NCI-H345 treated with DMSO at 0.1 percent for 48 hours (cell line): Measurements from ENCODE around the gene FAM241B.

Experiments used
- DNase-seq: peaks from one replicate; lab custom pipeline; 2025; ENCODE audit not compliant: unreplicated experiment; lab: John Stamatoyannopoulos, UW

FAM241B gene, protein sequence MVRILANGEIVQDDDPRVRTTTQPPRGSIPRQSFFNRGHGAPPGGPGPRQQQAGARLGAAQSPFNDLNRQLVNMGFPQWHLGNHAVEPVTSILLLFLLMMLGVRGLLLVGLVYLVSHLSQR

DNA sequence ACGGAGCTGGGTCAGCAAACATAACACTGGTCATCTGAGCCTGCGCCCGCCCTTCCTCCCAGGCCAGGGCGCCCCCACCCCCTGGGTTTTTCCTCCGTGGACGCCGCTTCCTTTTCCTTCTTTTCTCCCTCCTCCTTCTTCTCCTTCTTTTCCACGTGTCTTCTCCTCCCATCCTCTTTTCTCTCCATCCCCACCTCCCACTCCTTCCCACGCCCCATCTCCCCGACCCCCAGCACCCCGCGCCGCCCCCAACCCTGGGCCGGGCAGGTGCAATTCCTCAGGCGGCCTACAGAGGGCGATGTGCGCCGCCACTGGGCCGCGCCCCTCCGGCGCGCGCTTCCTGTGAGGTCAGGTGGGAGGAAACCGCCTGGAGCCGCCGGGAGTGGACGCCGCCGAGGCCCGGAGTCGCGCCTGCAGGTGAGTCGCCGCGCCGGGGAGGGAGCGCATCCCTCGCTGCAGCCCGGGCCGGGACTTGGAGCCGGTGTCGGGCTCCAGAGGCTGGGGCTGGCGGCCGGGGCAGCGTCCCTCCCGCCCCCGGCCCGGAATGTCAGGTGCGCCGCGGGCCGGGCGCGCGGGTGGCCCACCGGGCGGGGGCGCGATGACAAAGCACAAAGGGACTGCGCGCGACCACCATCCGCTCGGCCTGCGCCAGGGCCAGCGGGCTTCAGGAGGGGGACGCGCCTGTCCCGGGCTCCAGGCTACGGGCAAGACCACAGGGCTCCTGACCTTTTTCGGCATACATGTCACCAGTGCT lies at the start of gene FAM241B:
Gene FAM241B (plus strand): TSS at position 351 of the 754 bp plus-strand sequence. CDS start 1,497 bp downstream, outside the sequence.
- peak; percentile 12 for DNase-seq

DNA sequence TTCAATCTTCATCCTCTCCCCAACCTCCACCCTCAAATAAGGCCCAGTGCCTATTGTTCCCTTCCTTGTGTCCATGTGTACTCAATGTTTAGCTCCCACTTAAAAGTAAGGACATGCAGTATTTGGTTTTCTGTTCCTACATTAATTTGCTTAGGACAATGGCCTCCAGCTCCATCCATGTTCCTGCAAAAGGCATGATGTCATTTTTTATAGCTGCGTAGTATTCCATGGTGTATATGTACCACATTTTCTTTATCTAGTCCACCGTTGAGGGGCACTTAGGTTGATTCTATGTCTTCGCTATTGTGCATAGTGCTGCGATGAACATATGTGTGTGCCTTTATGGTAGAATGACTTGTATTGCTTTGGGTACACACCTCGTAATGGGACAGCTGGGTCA lies 49.6 kb upstream of the FAM241B start:
- DNase-seq = no peak

DNA sequence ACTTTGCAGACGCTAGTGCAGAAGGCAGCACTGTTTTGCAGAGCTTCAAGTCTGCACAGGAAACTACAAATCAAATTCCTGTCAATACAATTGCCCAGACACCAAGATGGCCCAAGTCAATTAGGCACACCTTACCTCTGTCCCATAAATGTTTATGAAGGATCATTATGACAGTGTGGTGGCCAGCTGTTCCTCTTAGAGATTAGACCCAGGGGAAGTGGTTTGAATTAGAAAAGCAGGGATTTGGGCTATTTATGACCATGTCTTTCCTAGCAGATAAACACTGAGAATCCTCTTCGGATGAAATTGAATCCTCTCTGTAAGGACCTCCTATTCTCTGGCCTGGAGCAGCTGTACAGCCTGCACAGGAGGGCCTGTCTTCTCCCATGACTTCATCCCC lies 46.9 kb upstream of the FAM241B start:
- no peak for DNase-seq

DNA sequence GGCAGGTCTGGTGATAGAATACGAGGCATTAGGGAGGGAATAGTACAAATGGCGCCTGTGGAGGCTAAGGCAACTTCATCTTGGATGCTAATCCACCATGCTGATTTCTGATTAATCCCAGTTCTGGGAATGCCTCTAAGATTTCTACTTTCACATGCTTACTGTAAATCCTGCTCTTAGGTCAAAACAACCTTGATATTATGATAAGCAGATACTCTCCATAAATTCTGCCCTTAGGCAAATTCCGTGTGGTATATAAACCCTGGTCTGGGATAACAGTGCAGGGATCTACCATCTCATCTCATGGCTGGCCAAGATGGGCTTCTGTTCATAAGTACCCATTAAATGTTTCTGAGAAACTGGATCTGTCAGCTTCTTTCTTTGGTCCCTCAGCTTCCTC lies 45.4 kb upstream of the FAM241B start:
- DNase-seq = no peak

DNA sequence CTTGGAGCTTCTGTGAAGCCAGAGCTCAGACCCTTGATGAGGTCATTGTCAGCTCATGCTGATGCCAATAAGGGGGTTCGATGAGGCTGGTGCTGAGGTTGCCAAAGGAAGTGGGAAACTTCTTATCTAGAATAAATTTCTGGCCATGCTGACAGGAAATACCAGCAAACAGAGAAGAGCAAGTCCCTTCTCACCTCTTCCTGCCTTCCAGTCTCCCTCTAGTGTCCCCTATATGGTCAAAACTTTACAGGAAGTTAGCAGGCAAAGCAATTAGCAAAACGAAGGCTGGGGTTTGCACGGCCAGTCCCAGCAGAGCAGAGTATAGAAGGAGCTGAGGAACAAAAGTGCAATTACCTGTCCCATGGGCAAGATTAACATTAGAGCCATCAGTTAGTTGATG lies 41.7 kb upstream of the FAM241B start:
- DNase-seq = no peak

DNA sequence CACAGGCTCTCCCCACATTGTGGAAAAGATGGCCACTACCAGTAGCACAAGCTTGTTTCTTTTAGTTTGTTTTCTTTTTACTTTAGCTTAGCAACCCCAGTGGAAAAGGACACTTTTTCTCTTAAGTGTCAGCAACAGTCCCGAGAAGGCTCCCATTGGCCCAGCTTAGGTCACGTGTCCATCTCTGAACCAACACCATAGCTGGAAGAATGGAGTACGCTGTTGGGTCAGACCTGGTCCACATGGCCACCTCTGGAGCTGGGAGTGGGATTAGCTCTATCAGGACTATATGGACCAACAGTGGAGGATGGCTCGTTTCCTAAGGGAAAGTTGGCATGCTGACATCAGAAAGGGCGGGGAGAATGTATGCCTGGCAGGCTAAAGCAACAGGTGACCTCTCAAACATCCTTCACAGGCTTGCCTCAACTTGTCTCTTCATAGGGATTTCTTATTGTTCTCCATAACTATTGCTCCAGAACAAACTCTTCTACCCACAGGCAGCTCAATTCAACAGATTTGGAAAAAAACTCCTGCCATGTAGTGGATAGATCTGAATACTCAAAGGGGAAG lies 29.2 kb upstream of the FAM241B start:
- DNase-seq = no peak

- DNase-seq = no peak
Observed at GRCh38 chr10:69609077-69609476, 21.0 kb upstream of the FAM241B start.

GRCh38 chr10:69612760-69613159 lies 17.3 kb upstream of the FAM241B start:
- DNase-seq = no peak

DNA sequence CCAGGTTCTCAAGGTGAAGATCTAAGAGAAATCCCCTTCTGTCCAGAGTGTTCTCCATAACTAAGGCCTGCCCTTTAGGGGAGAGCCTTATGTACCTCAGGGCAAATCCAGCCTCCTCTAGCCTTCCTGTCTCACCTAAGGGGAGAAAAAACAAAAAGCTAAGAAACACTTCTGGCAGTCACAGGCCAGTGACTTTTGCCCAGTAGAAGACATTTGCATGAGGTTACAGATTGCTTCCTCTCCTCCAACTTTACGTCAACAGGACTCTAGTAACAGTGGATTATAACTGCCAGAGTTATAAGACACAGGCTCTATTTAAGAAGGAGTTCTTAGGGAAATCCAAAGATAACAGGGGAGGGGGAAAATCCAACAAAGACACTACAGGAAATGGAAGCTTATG lies 15.9 kb upstream of the FAM241B start:
- DNase-seq = no peak

- no peak for DNase-seq
Observed at GRCh38 chr10:69616358-69616757, 13.7 kb upstream of the FAM241B start.

GRCh38 chr10:69618746-69619145 lies 11.3 kb upstream of the FAM241B start:
- DNase-seq = no peak

GRCh38 chr10:69619626-69620025 lies 10.4 kb upstream of the FAM241B start:
- no peak for DNase-seq

DNA sequence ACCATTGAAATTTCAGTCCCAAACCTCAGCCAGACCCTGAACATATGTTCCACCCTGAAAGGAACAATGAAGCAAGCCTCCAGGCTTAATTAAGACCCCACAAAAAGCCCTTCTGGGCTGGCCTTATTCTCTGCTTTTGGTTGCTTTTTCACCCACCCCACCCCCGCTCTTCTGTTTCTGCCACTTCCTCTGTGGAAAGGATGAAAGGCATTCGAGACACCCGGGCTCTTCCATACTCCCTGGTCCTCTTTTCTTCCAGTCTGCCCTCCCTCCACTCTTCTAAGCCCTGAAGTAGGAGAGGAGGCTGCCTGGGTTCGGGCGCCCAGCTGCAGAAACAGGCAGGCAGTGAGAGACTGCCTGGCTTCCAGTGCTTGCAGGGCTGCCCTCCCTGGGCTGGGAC lies 9.4 kb upstream of the FAM241B start:
- DNase-seq = no peak

- DNase-seq = no peak
Observed at GRCh38 chr10:69624245-69624786, 5.7 kb upstream of the FAM241B start.

DNA sequence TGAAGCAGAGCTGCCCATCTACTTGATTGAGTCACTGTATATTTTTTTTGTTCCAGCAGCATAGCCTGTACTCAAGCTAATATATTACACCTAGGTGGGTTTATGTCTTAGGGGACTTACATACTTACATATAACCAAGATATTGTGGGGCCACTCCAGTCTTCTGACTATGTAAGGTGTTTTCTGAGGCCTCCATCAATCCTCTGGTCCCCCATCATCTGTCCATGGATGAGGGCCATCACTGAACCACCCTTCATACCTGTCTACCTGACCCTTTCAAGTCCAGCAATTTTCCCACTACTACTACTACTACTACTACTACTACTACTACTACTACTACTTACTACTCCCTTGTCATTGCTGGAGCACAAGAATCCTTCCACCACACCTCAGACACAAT lies 3.2 kb upstream of the FAM241B start:
- no peak for DNase-seq

GRCh38 chr10:69628891-69629290 lies 1.2 kb upstream of the FAM241B start:
- DNase-seq = no peak

- no peak for DNase-seq
Observed at GRCh38 chr10:69629519-69629896, 539 bp upstream of the FAM241B start.

DNA sequence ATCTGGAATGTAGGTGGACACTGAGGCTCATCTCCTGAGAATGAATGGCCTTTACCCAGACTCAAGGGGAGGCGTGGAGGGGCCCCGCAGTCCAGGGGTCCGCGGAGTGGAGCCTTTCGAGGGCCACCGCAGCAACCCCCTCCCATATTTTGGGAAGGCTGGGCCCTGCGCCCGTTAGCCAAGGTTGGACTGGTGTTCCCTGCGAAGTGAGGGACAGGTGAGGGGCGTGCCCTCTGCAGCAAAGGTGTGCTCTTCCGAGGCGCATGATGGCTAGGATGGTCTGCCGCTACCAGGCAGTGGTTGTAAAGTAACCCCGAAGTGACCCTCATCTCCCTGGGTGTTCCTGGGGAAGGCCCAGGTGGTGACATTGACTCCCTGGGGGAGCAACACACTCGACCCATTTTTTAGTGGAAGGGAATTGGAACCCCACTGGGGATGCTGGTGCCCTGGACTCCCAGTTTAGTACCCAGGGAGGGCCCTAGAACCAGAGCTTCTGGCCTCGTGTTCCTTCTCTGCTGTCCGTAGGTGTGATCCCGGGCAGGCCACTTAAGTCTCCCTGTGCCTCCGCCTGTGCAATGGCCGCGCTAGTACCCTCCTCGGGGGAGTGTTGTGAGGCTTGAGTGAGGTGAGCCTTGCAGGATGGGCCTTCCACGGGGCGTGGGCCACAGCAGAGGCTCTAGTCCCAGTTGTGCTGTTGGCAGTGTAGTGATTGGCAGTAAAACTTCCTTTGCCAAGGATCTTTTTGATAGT lies 779 bp downstream of the FAM241B start:
- no peak for DNase-seq

- no peak for DNase-seq
Observed at GRCh38 chr10:69631566-69631965, 1.5 kb downstream of the FAM241B start.

DNA sequence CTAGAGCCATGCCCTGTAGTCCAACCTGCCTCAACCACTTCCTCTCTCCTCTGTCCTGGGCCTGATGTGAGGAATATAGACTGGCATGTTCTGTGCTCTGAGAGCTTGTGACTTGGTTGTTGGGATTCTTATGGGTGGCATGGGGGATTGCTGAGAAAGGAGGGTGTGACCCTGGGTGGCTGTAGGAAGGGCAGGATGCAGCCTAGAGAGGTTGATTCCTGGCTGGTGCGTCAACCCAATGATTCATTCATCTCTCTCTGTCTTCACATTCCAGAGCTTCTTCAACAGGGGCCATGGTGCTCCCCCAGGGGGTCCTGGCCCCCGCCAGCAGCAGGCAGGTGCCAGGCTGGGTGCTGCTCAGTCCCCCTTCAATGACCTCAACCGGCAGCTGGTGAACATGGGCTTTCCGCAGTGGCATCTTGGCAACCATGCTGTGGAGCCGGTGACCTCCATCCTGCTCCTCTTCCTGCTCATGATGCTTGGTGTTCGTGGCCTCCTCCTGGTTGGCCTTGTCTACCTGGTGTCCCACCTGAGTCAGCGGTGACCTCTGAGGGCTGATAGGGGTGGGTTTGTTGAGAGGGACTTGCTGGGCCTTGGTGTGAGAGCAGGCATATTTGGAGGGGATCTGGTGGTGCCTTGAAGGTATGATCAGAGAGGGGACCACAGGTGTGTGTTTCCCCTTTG lies 2.6 kb downstream of the FAM241B start:
- no peak for DNase-seq
